CD1c-positive myeloid dendritic cell (primary cell): ENCODE results near the gene YJEFN3.

Experiments used
- DNase-seq: peaks from one replicate; pipeline ENCODE4 v3.0.0-alpha.2; 2016; ENCODE audit errors: extremely low spot score

Gene YJEFN3

GRCh38 chr19:19551853-19552192, 23.1 kb downstream of the YJEFN3 start:
- no peak for DNase-seq

- peak; percentile 44 for DNase-seq
Observed at GRCh38 chr19:19552798-19553197, 24.1 kb downstream of the YJEFN3 start.

- no peak for DNase-seq
Observed at GRCh38 chr19:19553670-19554069, 25.0 kb downstream of the YJEFN3 start.

- peak; percentile 69 for DNase-seq
Observed at GRCh38 chr19:19554074-19555023, 25.6 kb downstream of the YJEFN3 start.

GRCh38 chr19:19558055-19558454, 29.3 kb downstream of the YJEFN3 start:
- DNase-seq: no peak

- DNase-seq: no peak
Observed at GRCh38 chr19:19558636-19559035, 29.9 kb downstream of the YJEFN3 start.

- no peak for DNase-seq
Observed at GRCh38 chr19:19559931-19560330, 31.2 kb downstream of the YJEFN3 start.

GRCh38 chr19:19561946-19562664, 33.4 kb downstream of the YJEFN3 start:
- no peak for DNase-seq

GRCh38 chr19:19562665-19563347, 34.1 kb downstream of the YJEFN3 start:
- DNase-seq: no peak

GRCh38 chr19:19563348-19563848, 34.7 kb downstream of the YJEFN3 start:
- DNase-seq: no peak

GRCh38 chr19:19566306-19566705, 37.6 kb downstream of the YJEFN3 start:
- no peak for DNase-seq

GRCh38 chr19:19567391-19567790, 38.7 kb downstream of the YJEFN3 start:
- DNase-seq: no peak

- no peak for DNase-seq
Observed at GRCh38 chr19:19568802-19569756, 40.4 kb downstream of the YJEFN3 start.

- no peak for DNase-seq
Observed at GRCh38 chr19:19570571-19570970, 41.9 kb downstream of the YJEFN3 start.

- no peak for DNase-seq
Observed at GRCh38 chr19:19571071-19571786, 42.5 kb downstream of the YJEFN3 start.

- DNase-seq: no peak
Observed at GRCh38 chr19:19575411-19575810, 46.7 kb downstream of the YJEFN3 start.

GRCh38 chr19:19578252-19578651, 49.5 kb downstream of the YJEFN3 start:
- no peak for DNase-seq

GRCh38 chr19:19579533-19580361, 51.0 kb downstream of the YJEFN3 start:
- no peak for DNase-seq

- no peak for DNase-seq
Observed at GRCh38 chr19:19580418-19580817, 51.7 kb downstream of the YJEFN3 start.
